ENCODE results near the gene SYK.
A peak's percentile ranks its signal among the peaks of the same experiment; 100 is the strongest.
"Not testable (repeated sequence)": the region's sequence is repeated elsewhere in the genome, so short reads cannot be mapped to it uniquely, and the experiment has no call there.

Gene SYK

GRCh38 chr9:90867101-90867500 is 65.5 kb downstream of the SYK start:
- Mint-ChIP-seq H3K9me3 (no peaks in the 10 kb centered on the region), H3K4me3 (no peak overlapping the region), H3K4me1 (peaks cover 14% of the 10 kb centered on the region), H3K27me3 (no peaks in the 10 kb centered on the region), H3K27ac (peak overlapping the region in 1 of 2 donors; percentile 68)
- ATAC-seq (no peak), DNase-seq (no peak)

- Mint-ChIP-seq H3K27ac (peak overlapping the region in 1 of 2 donors; percentile 47), H3K4me1 (peaks cover 14% of the 10 kb centered on the region), H3K9me3 (no peaks in the 10 kb centered on the region), H3K27me3 (no peaks in the 10 kb centered on the region), H3K4me3 (no peak overlapping the region)
- no peak for DNase-seq
- ATAC-seq, result no peak
Measured at GRCh38 chr9:90868555-90868954, 66.9 kb downstream of the SYK start.

GRCh38 chr9:90869361-90869760 is 67.7 kb downstream of the SYK start:
- DNase-seq, result no peak
- Mint-ChIP-seq H3K27ac (no peak overlapping the region), H3K4me3 (no peak overlapping the region), H3K9me3 (no peaks in the 10 kb centered on the region), H3K27me3 (no peaks in the 10 kb centered on the region), H3K4me1 (peaks cover 11% of the 10 kb centered on the region)
- ATAC-seq, result no peak

DNA sequence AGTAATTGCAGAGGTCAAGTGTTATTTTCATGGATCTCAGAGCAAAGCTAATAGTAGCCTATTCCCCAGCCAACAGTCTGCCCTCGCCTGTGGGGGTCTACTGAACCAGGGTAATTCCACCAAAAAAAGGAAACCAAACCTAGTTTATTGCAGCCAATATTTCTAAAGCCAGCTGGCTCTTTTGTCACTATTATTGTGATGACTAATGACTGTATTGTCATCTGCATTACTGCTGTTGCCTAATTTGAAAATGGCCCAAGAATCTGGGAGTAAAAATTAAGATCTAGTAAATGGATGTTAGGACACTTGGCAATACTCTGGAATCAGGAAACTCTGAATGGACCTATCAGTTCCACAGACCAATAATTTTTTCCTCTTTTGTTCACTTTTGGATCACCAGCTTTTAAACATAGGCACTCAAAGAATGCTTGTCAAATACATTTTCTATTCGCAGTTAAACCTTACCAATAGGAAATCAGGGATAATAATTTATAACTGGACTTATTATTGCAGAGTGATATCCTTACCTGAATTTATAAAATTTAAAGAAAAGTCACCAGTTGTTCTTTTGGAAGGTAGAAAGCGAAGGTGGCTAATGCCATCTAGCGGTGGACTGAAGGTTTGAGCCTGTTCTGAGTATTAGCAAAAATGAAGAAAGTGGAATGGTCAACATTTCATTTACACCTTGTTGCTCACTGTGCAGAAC is 69.2 kb downstream of the SYK start:
- H3K27me3 Mint-ChIP-seq, result no peaks in the 10 kb centered on the region
- ATAC-seq (no peak), DNase-seq (peak; percentile 30 to 31)
- no peaks in the 10 kb centered on the region for H3K4me1 Mint-ChIP-seq
- no peaks in the 10 kb centered on the region for H3K9me3 Mint-ChIP-seq
- no peak overlapping the region for H3K27ac Mint-ChIP-seq
- H3K4me3 Mint-ChIP-seq, result no peak overlapping the region

GRCh38 chr9:90871327-90871935 is 69.8 kb downstream of the SYK start:
- DNase-seq (no peak), ATAC-seq (no peak)
- no peaks in the 10 kb centered on the region for H3K9me3 Mint-ChIP-seq
- H3K4me3 Mint-ChIP-seq, result no peak overlapping the region
- H3K4me1 Mint-ChIP-seq, result no peaks in the 10 kb centered on the region
- no peaks in the 10 kb centered on the region for H3K27me3 Mint-ChIP-seq
- H3K27ac Mint-ChIP-seq, result no peak overlapping the region

GRCh38 chr9:90872835-90873294 is 71.2 kb downstream of the SYK start:
- Mint-ChIP-seq H3K9me3 (no peaks in the 10 kb centered on the region), H3K27me3 (no peaks in the 10 kb centered on the region), H3K27ac (no peak overlapping the region), H3K4me1 (no peaks in the 10 kb centered on the region), H3K4me3 (no peak overlapping the region)
- no peak for DNase-seq
- no peak for ATAC-seq

- ATAC-seq (no peak), DNase-seq (no peak)
- H3K27ac Mint-ChIP-seq, result no peak overlapping the region
- H3K27me3 Mint-ChIP-seq, result no peaks in the 10 kb centered on the region
- H3K9me3 Mint-ChIP-seq, result no peaks in the 10 kb centered on the region
- H3K4me1 Mint-ChIP-seq, result no peaks in the 10 kb centered on the region
- H3K4me3 Mint-ChIP-seq, result no peak overlapping the region
Measured at GRCh38 chr9:90873422-90873821, 71.8 kb downstream of the SYK start.

- Mint-ChIP-seq H3K4me1 (no peaks in the 10 kb centered on the region), H3K4me3 (no peak overlapping the region), H3K27ac (no peak overlapping the region), H3K27me3 (no peaks in the 10 kb centered on the region), H3K9me3 (no peaks in the 10 kb centered on the region)
- DNase-seq (no peak), ATAC-seq (no peak)
Measured at GRCh38 chr9:90874194-90874593, 72.6 kb downstream of the SYK start.

- DNase-seq, result no peak
- Mint-ChIP-seq H3K4me1 (no peaks in the 10 kb centered on the region), H3K9me3 (peaks cover 1 to 3% of the 10 kb centered on the region in 2 donors), H3K27me3 (no peaks in the 10 kb centered on the region), H3K4me3 (no peak overlapping the region), H3K27ac (no peak overlapping the region)
- no peak for ATAC-seq
Measured at GRCh38 chr9:90878562-90878961, 76.9 kb downstream of the SYK start.

- Mint-ChIP-seq H3K27ac (no peak overlapping the region), H3K9me3 (peaks cover 7% of the 10 kb centered on the region in 2 donors), H3K4me3 (no peak overlapping the region), H3K4me1 (no peaks in the 10 kb centered on the region), H3K27me3 (no peaks in the 10 kb centered on the region)
- DNase-seq (no peak), ATAC-seq (no peak)
Measured at GRCh38 chr9:90880066-90880465, 78.4 kb downstream of the SYK start.

GRCh38 chr9:90880669-90881068 is 79.0 kb downstream of the SYK start:
- Mint-ChIP-seq H3K27me3 (no peaks in the 10 kb centered on the region), H3K4me3 (no peak overlapping the region), H3K4me1 (no peaks in the 10 kb centered on the region), H3K27ac (peak overlapping the region in 1 of 2 donors; percentile 61), H3K9me3 (peaks cover 7 to 13% of the 10 kb centered on the region in 2 donors)
- DNase-seq, result no peak
- ATAC-seq, result no peak

- Mint-ChIP-seq H3K27ac (no peak overlapping the region), H3K27me3 (no peaks in the 10 kb centered on the region)
- DNase-seq, result no peak
Measured at GRCh38 chr9:90881648-90882047, 80.0 kb downstream of the SYK start.

DNA sequence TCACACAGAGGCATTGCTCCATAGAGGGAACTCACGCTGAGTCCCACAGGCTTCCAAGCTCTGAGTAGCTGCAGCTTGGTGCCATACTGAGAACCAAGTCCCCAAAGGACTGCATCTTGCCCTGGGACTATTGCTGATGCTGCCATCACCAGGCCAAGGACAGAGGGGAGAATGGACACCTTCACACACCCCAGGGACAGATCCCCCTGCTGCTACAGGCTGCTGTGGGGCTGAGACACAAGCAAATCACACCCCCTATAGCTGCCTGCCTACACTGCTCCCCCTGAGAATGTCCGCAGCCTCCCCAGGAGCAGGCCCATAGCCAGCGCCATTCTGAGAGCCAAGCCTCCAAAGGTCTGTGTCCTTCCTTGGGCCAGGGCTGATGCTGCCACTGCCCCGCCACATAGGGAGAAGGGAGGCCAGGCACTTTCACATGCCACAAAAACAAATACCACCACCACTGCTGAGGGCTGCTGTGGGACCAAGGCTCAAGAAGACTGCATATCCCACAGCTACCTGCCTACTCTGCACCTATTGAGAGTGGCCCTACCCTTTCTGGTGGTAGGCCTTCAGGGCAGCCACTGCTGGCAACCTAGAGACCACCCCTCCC is 81.5 kb downstream of the SYK start:
- Mint-ChIP-seq H3K27me3 (no peaks in the 10 kb centered on the region), H3K4me1 (no peaks in the 10 kb centered on the region), H3K4me3 (no peak overlapping the region), H3K27ac (no peak overlapping the region), H3K9me3 (peaks cover 7 to 14% of the 10 kb centered on the region in 2 donors)
- no peak for ATAC-seq
- no peak for DNase-seq

More at GRCh38 chr9:90881648-90882047, 80.0 kb downstream of the SYK start:
- Mint-ChIP-seq H3K4me3 (no peak overlapping the region), H3K9me3 (peaks cover 7 to 14% of the 10 kb centered on the region in 2 donors), H3K4me1 (no peaks in the 10 kb centered on the region)
- ATAC-seq, result no peak

DNA sequence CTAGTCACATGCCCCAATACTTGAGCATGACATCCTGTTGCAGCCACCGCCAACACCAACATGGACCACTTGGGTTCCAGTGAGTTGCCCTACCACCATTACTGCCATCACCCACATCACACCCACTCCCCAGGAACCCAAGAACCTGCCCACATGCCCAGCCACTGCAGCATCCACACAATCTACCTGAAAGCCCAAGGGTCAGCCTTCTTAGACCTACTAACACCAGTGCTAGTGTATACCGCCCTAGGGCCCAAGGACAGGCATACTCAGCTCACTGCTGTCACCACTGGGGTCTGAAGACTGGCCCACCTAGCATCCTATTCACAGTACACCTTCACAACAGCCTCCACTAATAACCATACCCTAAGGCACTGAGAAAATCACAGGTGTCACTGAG is 82.0 kb downstream of the SYK start:
- DNase-seq (no peak), ATAC-seq (no peak)
- H3K9me3 Mint-ChIP-seq, result peaks cover 7 to 14% of the 10 kb centered on the region in 2 donors
- no peak overlapping the region for H3K4me3 Mint-ChIP-seq
- H3K27ac Mint-ChIP-seq, result peak overlapping the region in 1 of 2 donors; percentile 79
- H3K4me1 Mint-ChIP-seq, result no peaks in the 10 kb centered on the region
- H3K27me3 Mint-ChIP-seq, result no peaks in the 10 kb centered on the region

DNA sequence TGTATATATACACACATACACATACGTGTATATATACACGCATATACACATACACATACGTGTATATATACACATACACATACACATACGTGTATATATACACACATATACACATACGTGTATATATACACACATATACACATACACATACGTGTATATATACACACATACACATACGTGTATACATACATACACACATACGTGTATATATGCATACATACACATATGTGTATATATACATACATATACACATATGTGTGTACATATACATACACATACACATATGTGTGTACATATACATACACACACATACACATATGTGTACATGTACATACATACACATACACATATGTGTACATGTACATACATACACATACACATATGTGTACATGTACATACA is 82.6 kb downstream of the SYK start:
- ATAC-seq (no peak), DNase-seq (no peak)
- H3K9me3 Mint-ChIP-seq, result peaks cover 7 to 14% of the 10 kb centered on the region in 2 donors
- H3K4me1 Mint-ChIP-seq, result no peaks in the 10 kb centered on the region
- no peak overlapping the region for H3K4me3 Mint-ChIP-seq
- no peak overlapping the region for H3K27ac Mint-ChIP-seq
- no peaks in the 10 kb centered on the region for H3K27me3 Mint-ChIP-seq

DNA sequence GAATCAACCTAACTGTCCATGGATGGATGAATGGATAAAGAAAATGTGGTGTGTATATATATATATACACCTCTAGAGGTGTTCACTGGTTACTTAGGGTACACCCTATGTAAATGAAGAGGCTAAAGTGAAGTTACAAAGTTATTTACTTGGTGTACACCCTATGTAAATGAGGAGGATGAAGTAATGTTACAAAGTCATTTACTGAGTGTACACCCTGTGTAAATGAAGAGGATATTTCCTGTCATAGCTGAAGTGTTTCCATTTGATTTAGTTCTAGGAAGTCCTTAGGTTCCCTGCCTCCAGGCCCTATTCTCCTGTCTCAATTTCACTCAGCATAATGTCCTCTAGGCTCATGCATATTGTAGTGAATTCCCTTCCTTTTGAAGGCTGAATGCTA is 85.2 kb downstream of the SYK start:
- H3K27ac Mint-ChIP-seq, H3K27me3 Mint-ChIP-seq, DNase-seq, H3K4me3 Mint-ChIP-seq, ATAC-seq, H3K4me1 Mint-ChIP-seq: not testable (repeated sequence)
- H3K9me3 Mint-ChIP-seq, result peaks cover 7 to 14% of the 10 kb centered on the region in 2 donors

Data from stimulated activated naive CD8-positive, alpha-beta T cell treated with anti-CD3 and anti-CD28 coated beads, Interleukin-15, amount 100 ng/mL, for 72 hours (primary cell).